ENCODE data around the gene EFR3B. TPM values are rescaled to one million over a fixed set of nuclear protein-coding genes. Genes with fewer than 3 reads are reported as not detected.

Gene EFR3B
- total and polyA plus RNA-seq, 9 donors, result 0.36 to 4.5 (median 1.4) TPM

- TF ChIP-seq CTCF (IDR thresholded peaks at IDR 0.05) (no peak), EP300 (IDR thresholded peaks at IDR 0.05) (no peak), POLR2A (IDR thresholded peaks at IDR 0.05) (no peak)
- H3K4me1 ChIP-seq (ENCODE audit: insufficient read depth), result no peaks in the 10 kb centered on the region
- H3K27ac ChIP-seq, result no peak overlapping the region
- H3K4me3 ChIP-seq, result no peak overlapping the region
- DNase-seq, result no peak
- no peaks in the 10 kb centered on the region for H3K27me3 ChIP-seq
- no peaks in the 10 kb centered on the region for H3K9me3 ChIP-seq
- intact Hi-C loops (cut with DNase I), result no loop called here
- H3K36me3 ChIP-seq, result no peaks in the 10 kb centered on the region
- 89 to 93% (median 91%) methylated on average over 4 of the region's 4 CpGs for WGBS, 3 donors
These were observed 44.1 kb downstream of the EFR3B start for GRCh38 chr2:25085761-25086560.

DNA sequence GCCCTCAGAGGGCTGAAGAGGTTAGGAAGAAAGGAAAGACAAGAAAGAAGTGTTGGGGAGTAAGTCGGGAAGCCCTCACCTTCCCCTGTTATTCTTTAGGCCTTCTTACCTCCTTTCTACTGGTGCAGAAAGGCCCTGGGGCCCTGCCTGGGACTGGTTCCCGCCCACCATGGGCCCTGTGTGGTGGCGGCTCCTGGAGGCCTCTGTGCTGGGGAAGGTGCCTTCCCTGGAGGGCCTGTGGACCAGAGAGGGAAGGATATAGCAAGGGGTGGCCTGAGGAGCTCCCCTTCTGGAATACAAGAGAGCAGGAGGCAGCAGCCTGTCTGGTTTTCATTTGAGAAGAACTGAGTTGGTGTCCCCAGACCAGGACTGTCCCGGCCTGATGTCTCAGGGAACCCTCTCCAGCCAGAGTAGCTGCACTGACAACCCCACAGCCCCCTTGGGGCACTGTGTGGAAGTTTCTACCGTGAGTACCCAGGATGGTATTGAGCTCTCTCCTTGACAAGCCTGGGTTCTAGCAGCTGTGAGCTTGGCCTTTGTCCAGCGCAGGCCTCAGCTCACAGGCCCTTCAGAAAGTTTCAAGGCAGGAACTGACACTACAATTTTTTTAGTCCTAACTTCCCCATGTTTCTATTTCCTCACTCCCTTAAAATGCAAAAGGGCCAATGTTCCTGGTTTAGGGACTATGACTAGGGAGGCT lies 47.1 kb downstream of the EFR3B start:
- TF ChIP-seq CTCF (IDR thresholded peaks at IDR 0.05) (no peak), EP300 (IDR thresholded peaks at IDR 0.05) (no peak), POLR2A (IDR thresholded peaks at IDR 0.05) (no peak)
- Histone ChIP-seq H3K36me3 (no peaks in the 10 kb centered on the region), H3K4me3 (no peak overlapping the region), H3K27ac (no peak overlapping the region), H3K9me3 (no peaks in the 10 kb centered on the region), H3K27me3 (no peaks in the 10 kb centered on the region), H3K4me1 (ENCODE audit: insufficient read depth) (no peaks in the 10 kb centered on the region)
- intact Hi-C loops (cut with DNase I), result no loop called here
- no peak for DNase-seq
- 71 to 76% (median 72%) methylated on average over 6 of the region's 6 CpGs for WGBS, 3 donors

- no peak for DNase-seq
- no peak overlapping the region for H3K4me3 ChIP-seq
- intact Hi-C loops (cut with DNase I), result no loop called here
- WGBS, 3 donors, result 80 to 82% (median 80%) methylated on average over 11 of the region's 11 CpGs
- TF ChIP-seq CTCF (IDR thresholded peaks at IDR 0.05) (no peak), EP300 (IDR thresholded peaks at IDR 0.05) (no peak), POLR2A (IDR thresholded peaks at IDR 0.05) (no peak)
- no peaks in the 10 kb centered on the region for H3K4me1 ChIP-seq (ENCODE audit: insufficient read depth)
- no peaks in the 10 kb centered on the region for H3K36me3 ChIP-seq
- H3K27ac ChIP-seq, result no peak overlapping the region
- H3K27me3 ChIP-seq, result no peaks in the 10 kb centered on the region
- no peaks in the 10 kb centered on the region for H3K9me3 ChIP-seq
These were observed 47.9 kb downstream of the EFR3B start for GRCh38 chr2:25089605-25090315.

- intact Hi-C loops (cut with DNase I), result no loop called here
These were observed 48.9 kb downstream of the EFR3B start for GRCh38 chr2:25090801-25091200.

More at GRCh38 chr2:25090801-25091200, 48.9 kb downstream of the EFR3B start:
- WGBS, 3 donors, result 90% methylated on average over 8 of the region's 8 CpGs
- H3K9me3 ChIP-seq, result no peaks in the 10 kb centered on the region
- no peak overlapping the region for H3K27ac ChIP-seq
- H3K36me3 ChIP-seq, result no peaks in the 10 kb centered on the region
- no peaks in the 10 kb centered on the region for H3K4me1 ChIP-seq (ENCODE audit: insufficient read depth)
- no peak for DNase-seq
- TF ChIP-seq POLR2A (IDR thresholded peaks at IDR 0.05) (no peak), EP300 (IDR thresholded peaks at IDR 0.05) (no peak), CTCF (IDR thresholded peaks at IDR 0.05) (no peak)
- H3K4me3 ChIP-seq, result no peak overlapping the region
- H3K27me3 ChIP-seq, result no peaks in the 10 kb centered on the region

Measured in ovary (tissue), 9 donors.